Nephron (organoid): ENCODE results near the gene VPS4A.

Source experiments
- H3K27ac Mint-ChIP-seq, 3 experiments: 2 replicates each; pipeline ENCODE4 v1.8.0; 2020; ENCODE audit warnings: mixed read lengths in 3 of 3, mild to moderate bottlenecking in 2 of 3, moderate library complexity in 1 of 3
- H3K27me3 Mint-ChIP-seq: 2 replicates; pipeline ENCODE4 v1.8.0; 2021; ENCODE audit warnings: low read depth, mild to moderate bottlenecking, moderate library complexity, mixed read lengths
- H3K36me3 Mint-ChIP-seq: 2 replicates; pipeline ENCODE4 v1.8.0; 2020; ENCODE audit warnings: low read depth, mixed read lengths
- H3K4me1 Mint-ChIP-seq: 2 replicates; pipeline ENCODE4 v1.8.0; 2020; ENCODE audit warnings: mixed read lengths
- H3K4me3 Mint-ChIP-seq, 3 experiments: 2 replicates each; pipeline ENCODE4 v1.8.0; 2020; ENCODE audit warnings: mild to moderate bottlenecking in 3 of 3, mixed read lengths in 3 of 3, moderate library complexity in 2 of 3
- H3K9me3 Mint-ChIP-seq: 2 replicates; pipeline ENCODE4 v1.8.0; 2020; ENCODE audit warnings: mixed read lengths
- TF ChIP-seq, protein P1 (sequence below), 3 experiments: fragments of 200-600 bp; sonication (generic); IDR thresholded peaks; one replicate each; pipeline ENCODE4 v1.5.0; 2021; ENCODE audit warnings: antibody characterized with exemption in 3 of 3; ENCODE audit not compliant: unreplicated experiment in 3 of 3

VPS4A gene

GRCh38 chr16:69320740-69321073, 9.6 kb downstream of the VPS4A start:
- TF ChIP-seq, protein P1, sequence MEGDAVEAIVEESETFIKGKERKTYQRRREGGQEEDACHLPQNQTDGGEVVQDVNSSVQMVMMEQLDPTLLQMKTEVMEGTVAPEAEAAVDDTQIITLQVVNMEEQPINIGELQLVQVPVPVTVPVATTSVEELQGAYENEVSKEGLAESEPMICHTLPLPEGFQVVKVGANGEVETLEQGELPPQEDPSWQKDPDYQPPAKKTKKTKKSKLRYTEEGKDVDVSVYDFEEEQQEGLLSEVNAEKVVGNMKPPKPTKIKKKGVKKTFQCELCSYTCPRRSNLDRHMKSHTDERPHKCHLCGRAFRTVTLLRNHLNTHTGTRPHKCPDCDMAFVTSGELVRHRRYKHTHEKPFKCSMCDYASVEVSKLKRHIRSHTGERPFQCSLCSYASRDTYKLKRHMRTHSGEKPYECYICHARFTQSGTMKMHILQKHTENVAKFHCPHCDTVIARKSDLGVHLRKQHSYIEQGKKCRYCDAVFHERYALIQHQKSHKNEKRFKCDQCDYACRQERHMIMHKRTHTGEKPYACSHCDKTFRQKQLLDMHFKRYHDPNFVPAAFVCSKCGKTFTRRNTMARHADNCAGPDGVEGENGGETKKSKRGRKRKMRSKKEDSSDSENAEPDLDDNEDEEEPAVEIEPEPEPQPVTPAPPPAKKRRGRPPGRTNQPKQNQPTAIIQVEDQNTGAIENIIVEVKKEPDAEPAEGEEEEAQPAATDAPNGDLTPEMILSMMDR (IDR thresholded peaks at IDR 0.05; ENCODE audit: unreplicated experiment in 3 of 3) = no peak
- Mint-ChIP-seq H3K4me1 (no peaks in the 10 kb centered on the region), H3K9me3 (no peaks in the 10 kb centered on the region), H3K27me3 (no peaks in the 10 kb centered on the region), H3K36me3 (peaks cover 53% of the 10 kb centered on the region), H3K4me3 (no peak overlapping the region), H3K27ac (no peak overlapping the region)

DNA sequence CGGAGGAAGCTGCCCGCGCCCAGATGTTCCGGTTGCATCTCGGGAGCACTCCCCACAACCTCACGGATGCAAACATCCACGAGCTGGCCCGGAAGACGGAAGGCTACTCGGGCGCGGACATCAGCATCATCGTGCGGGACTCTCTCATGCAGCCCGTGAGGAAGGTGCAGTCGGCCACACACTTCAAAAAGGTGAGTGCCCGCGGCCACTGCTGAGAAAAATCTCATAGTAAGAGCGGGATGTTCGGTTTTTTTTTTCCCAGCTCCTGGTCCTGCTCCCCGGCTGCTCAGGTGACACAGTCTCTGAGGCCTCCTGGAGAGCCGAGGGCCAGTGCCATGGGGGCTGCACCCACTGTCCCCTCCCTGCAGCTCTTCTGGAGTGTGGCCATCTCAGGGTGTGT, 9.9 kb downstream of the VPS4A start:
- TF ChIP-seq, protein P1 (IDR thresholded peaks at IDR 0.05; ENCODE audit: unreplicated experiment in 3 of 3) = no peak
- no peaks in the 10 kb centered on the region for H3K27me3 Mint-ChIP-seq

DNA sequence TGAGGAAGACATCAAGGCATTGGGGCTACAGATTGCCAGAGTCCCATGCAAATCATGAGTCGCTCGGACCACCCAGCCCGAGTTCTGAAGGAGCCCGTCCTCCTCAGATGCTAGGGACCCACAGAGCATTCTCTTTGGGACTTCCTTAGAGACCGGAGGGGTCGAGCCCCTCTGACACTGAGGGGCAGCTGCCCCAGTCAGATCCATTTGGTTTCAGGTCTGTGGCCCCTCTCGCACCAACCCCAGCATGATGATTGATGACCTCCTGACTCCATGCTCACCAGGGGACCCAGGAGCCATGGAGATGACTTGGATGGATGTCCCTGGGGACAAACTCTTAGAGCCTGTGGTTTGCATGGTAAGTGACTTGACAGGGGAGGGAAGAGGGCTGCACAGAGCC, 11.2 kb downstream of the VPS4A start:
- TF ChIP-seq, protein P1 (IDR thresholded peaks at IDR 0.05; ENCODE audit: unreplicated experiment in 3 of 3) = no peak
- no peaks in the 10 kb centered on the region for H3K27me3 Mint-ChIP-seq
- no peak overlapping the region for H3K4me3 Mint-ChIP-seq
- peak overlapping the region in 1 of 3 experiments; percentile 25 for H3K27ac Mint-ChIP-seq
- no peaks in the 10 kb centered on the region for H3K9me3 Mint-ChIP-seq
- H3K36me3 Mint-ChIP-seq = peaks cover 55% of the 10 kb centered on the region
- peaks cover 11% of the 10 kb centered on the region for H3K4me1 Mint-ChIP-seq

More for the DNA sequence above, 9.9 kb downstream of the VPS4A start:
- H3K27ac Mint-ChIP-seq = no peak overlapping the region
- H3K4me1 Mint-ChIP-seq = peaks cover 3% of the 10 kb centered on the region
- peaks cover 53% of the 10 kb centered on the region for H3K36me3 Mint-ChIP-seq
- no peak overlapping the region for H3K4me3 Mint-ChIP-seq
- no peaks in the 10 kb centered on the region for H3K9me3 Mint-ChIP-seq

DNA sequence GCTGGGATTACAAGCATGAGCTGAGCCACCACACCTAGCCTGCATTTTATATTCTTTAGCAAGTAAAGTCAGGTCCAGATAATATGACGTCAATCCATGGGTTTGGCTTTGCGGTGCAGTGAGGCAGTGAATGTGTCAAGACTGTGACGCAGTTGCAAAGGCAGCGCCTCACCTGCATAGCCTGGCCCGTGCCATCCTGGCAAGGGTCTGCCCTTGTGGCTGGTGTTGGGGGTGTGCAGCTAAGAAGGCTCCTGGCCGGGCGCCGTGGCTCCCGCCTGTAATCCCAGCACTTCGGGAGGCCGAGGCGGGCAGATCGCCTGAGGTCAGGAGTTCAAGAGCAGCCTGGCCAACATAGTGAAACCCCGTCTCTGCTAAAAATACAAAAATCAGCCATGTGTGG, 12.3 kb downstream of the VPS4A start:
- Mint-ChIP-seq H3K4me1 (peaks cover 14% of the 10 kb centered on the region), H3K9me3 (no peaks in the 10 kb centered on the region), H3K36me3 (peaks cover 54% of the 10 kb centered on the region), H3K4me3 (no peak overlapping the region), H3K27me3 (no peaks in the 10 kb centered on the region), H3K27ac (no peak overlapping the region)
- TF ChIP-seq, protein P1 (IDR thresholded peaks at IDR 0.05; ENCODE audit: unreplicated experiment in 3 of 3) = no peak

GRCh38 chr16:69324013-69324531, 12.9 kb downstream of the VPS4A start:
- Mint-ChIP-seq H3K9me3 (no peaks in the 10 kb centered on the region), H3K4me3 (no peak overlapping the region), H3K27me3 (no peaks in the 10 kb centered on the region), H3K36me3 (peaks cover 57% of the 10 kb centered on the region), H3K4me1 (peaks cover 20% of the 10 kb centered on the region), H3K27ac (no peak overlapping the region)
- TF ChIP-seq, protein P1 (IDR thresholded peaks at IDR 0.05; ENCODE audit: unreplicated experiment in 3 of 3) = no peak

GRCh38 chr16:69324585-69325253, 13.6 kb downstream of the VPS4A start:
- TF ChIP-seq, protein P1 (IDR thresholded peaks at IDR 0.05; ENCODE audit: unreplicated experiment in 3 of 3) = no peak
- no peak overlapping the region for H3K4me3 Mint-ChIP-seq
- H3K9me3 Mint-ChIP-seq = no peaks in the 10 kb centered on the region
- no peak overlapping the region for H3K27ac Mint-ChIP-seq
- peaks cover 54% of the 10 kb centered on the region for H3K36me3 Mint-ChIP-seq
- peaks cover 25% of the 10 kb centered on the region for H3K4me1 Mint-ChIP-seq
- H3K27me3 Mint-ChIP-seq = no peaks in the 10 kb centered on the region
